Limb (tissue), 2 donors: ENCODE results near the gene HOMER2.
"Not testable (repeated sequence)": the region's sequence is repeated elsewhere in the genome, so short reads cannot be mapped to it uniquely, and the experiment has no call there.

Experiments
- DNase-seq, 2 donors: peaks; one replicate each; pipeline ENCODE4 v3.0.0-alpha.2; 2016; ENCODE audit errors: extremely low spot score in 2 of 2

The HOMER2 gene

DNA sequence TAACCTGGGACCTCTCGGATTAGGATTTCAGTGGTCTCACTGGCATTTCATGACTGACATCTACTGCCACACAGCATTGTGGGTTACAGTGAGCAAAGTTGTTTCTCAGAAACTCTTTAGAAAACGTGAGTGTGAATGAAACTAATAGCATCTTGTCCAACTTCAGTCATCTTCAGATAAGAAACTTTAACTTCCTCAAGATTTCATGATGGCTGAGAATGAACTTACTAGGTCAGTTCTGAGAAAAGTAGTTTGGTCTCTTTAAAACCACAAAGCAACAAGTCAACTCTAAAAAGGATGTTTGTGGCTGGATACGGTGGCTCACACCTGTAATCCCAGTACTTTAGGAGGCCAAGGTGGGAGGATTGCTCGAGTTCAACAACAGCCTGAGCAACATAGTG is 14.2 kb upstream of the HOMER2 start:
- no peak for DNase-seq

DNA sequence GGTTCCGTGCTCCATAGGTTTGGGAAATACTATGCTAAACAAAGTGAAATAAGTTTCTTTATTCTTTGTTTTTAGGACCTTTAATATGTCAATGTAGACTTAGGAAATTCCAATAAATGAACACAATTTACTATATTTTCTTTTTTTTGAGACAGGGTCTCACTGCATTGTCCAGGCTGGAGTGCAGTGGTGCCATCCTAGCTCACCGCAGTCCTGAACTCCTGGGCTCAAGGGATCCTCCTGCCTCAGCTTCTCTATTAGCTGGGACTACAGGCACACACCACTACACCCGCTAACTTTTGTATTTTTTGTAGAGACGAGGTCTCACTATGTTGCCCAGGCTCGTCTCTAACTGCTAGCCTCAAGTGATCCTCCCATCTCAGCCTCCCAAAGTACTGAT is 12.4 kb upstream of the HOMER2 start:
- DNase-seq: no peak

DNA sequence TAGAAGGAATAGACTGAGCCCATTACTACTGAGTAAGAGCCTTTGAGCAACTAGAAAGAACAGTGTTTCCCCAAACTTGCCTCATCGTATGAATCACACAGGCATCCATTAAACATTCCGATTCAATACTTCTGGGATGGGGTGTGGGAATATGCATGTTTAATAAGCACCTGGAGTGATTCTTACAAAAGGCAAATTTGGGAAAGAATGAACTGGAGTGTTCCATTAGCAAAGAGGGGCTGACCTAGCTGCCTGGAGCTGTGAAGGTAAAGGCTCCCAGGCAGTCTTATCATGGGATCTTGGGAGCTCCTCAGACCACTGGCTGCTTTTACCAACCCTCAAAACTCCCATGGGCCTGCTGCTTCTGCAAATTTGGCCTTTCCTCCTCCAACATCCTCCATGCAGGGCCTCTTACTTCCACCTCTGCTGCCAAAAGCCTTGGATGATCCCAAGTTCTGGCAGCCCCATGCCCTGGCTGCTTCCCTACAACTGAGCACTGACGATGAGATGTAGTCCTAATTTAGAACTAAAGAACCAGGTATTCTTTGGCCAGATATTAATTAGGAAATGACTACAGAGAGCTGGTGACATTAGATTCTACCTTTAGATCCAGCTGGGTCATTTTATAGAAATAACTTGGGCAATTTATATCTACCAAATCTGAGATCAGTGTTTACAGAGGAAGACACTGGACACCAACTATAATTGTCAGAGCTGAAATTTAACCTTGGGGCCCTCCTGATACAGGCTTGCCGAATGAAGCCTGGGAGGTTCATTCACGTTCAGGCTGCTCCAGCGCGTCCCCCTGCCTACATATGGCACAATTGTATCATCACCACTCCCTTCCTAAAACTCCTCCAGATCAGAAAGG is 11.2 kb upstream of the HOMER2 start:
- DNase-seq: no peak

GRCh38 chr15:82960766-82961165 is 8.2 kb upstream of the HOMER2 start:
- DNase-seq: no peak

- DNase-seq: no peak
Measured at GRCh38 chr15:82959423-82959822, 6.9 kb upstream of the HOMER2 start.

DNA sequence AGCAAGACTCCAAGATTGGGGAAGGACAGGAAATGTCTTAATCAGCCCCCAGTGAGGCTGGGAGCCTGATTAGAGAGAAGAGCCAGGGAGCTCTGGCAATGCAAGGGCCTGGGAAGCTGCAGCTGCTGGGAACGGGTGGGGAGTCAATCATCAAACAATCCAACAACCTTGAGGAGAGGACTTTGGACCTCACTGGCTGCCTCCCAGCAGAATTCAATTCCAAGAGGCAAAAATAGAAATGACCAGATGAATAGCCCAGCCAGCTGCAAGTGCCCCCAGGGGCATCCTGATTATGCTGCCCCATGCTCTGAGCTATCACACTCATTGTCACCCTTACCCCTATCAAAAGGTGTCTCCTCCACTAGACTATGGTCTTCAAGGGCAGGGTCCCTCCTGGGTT is 6.1 kb upstream of the HOMER2 start:
- DNase-seq: no peak

- DNase-seq: no peak
Measured at GRCh38 chr15:82951472-82952157, 905 bp downstream of the HOMER2 start.

- peak in 1 of 2 donors; percentile 30 for DNase-seq
Measured at GRCh38 chr15:82950746-82951370, 1.7 kb downstream of the HOMER2 start.

DNA sequence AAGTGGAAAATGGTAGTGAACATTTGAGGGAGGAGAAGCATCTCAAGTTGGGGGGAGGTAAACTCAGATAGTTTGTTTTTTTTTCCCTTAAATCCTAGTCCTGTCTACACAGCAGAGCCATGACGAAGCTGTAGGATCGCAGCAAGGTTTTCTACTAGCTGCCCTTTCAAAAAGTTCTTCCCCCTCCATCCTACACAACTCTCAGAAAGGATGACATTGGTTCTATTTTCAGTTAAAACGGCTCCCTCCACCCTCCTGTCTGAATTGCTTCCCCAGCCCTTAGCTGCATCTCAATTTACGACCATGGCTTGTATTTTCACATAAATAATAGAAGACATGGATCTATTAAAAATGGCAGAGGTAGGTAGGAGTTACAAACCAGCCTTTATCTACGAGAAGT is 2.2 kb downstream of the HOMER2 start:
- DNase-seq: no peak

- DNase-seq: no peak
Measured at GRCh38 chr15:82946155-82946701, 6.3 kb downstream of the HOMER2 start.

DNA sequence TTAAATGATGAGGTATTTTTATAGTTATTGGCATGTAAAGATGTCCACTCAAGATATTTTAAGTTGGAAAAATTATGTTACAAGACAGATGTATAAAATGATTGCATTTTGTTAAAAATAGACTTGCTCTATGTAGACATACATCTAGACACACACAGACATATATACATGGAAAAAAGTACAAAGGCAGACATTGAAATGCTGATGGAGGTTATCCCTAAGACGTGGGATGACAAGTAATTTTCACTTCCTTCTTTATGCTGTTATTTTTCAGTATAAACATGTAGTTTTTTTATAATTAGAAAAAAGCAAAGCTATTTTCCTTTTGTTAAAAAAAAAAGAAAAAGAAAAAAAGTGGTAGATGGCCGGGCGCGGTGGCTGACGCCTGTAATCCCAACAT is 7.2 kb downstream of the HOMER2 start:
- DNase-seq: no peak

DNA sequence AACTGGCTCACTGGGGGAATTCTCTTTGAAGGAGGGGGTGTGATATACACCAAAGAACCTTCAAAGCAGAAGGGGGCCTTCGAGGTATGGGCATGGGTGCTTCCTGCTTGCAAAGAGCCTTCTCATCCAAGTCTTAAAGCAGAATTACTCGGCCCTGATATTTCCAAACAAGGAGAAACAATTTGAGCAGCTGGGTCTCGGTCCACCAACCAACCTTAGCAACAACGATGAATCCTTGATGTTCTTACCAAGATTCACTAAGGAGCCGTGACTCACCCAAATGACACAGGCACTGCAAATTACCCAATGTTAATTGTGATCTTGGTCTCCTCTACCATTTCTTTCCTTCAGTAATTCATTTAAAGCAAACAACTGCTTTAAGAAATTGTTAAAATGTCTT is 7.7 kb downstream of the HOMER2 start:
- no peak for DNase-seq

DNA sequence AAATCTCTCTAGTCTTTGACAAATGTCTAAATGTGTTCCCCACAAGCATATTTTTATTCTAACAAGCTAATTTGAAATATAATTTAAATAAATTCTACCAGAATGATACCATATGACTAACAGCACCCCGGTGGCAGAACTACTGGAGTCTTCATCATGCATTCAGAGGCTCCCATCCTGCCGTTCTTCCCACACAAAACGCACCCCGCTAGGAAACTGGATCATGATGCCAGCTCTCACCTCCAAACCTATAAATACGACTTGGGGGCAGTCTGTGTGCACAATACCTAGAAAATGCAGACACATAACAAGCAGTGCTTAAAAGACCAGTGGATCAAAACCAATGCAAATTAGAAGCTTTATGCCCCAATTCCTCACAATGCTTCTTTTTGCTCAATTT is 8.5 kb downstream of the HOMER2 start:
- no peak for DNase-seq

DNA sequence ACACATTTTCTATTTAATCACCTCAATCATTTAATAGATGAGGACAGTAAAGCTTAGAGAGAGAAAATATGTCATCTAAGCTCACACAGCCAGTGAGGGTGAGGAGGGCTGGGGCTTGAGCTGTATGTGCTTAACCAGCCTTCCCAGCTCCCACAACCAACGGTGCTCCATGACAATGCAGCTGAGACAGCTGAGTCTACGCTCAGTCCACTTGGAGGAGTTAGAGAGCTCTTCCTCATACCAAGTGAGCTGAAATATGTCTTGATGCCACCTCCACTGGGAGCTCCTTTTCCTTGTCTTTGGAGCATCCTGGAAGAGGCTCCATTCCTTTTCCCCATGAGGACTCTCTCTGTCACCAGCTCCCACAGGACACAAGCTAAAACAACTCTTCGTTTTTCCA is 9.3 kb downstream of the HOMER2 start:
- DNase-seq: no peak

GRCh38 chr15:82942691-82943090 is 9.8 kb downstream of the HOMER2 start:
- DNase-seq: no peak

GRCh38 chr15:82939678-82940077 is 12.8 kb downstream of the HOMER2 start:
- not testable (repeated sequence) for DNase-seq

DNA sequence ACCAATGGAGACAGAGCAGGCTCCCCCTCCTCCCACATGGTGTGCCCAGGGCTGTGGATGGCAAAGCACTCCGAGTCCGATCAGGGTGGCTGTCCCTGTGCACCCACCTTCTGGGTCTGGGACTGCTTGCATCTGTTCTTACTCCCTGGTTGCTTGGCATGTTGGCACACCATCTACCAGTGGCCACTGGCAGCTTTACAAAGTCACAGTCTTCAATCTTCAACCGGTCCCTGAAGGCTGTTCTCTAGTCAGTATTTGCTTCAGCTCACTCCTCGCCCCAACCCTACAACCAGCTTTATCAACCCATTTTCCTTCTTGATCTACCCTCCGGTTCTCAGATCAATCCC is 14.8 kb downstream of the HOMER2 start:
- no peak for DNase-seq

GRCh38 chr15:82936966-82937711 is 15.4 kb downstream of the HOMER2 start:
- DNase-seq: no peak

DNA sequence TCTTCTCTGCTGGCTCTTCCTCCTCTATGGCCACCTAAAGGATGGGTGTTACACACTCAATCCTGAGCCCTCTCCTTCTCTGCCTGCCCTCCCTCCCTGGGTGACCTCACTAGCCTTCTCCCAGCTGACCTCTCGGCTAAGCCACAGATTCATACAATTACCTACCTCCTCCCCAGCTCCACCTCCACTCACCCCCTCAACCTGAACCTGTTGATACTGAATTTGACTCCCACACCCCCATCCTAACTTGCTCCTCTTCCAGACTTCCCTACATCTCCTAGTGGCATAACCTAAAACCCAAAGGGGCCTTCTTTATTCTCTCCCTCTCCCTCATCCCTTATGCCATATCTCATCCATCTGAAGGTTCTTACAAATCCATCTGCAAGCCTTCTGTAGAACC is 17.1 kb downstream of the HOMER2 start:
- DNase-seq: no peak

GRCh38 chr15:82934100-82934880 is 18.2 kb downstream of the HOMER2 start:
- no peak for DNase-seq

DNA sequence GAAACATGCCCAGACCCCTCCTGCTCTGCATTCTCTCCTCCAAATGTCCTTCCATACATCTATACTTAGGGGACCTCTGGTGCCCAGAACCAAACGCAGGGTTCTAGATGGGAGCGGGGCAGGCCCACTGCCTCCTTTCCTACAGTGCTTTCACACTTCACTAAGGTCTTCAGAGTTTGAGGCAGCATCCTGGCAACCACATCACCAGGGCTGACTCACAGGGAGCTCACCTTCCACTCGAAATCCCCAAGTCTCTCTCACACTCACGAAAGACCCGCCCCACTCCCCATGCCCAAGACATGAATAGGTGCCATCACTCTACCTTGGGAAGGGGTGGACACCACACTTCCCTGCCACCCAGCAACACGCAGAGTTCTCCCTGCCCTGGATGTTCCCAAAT is 18.9 kb downstream of the HOMER2 start:
- DNase-seq: no peak
